Liver (tissue), 9 donors: Measurements from ENCODE around the gene CHIC2. TPM values are rescaled to one million over a fixed set of nuclear protein-coding genes. Genes with fewer than 3 reads are reported as not detected.

ENCODE experiments used
- DNase-seq: peaks from one replicate; pipeline ENCODE4 v3.0.0-alpha.2; 2017; ENCODE audit warnings: low spot score
- H3K27ac ChIP-seq, 2 donors: one replicate each; pipeline ENCODE4 v1.7.0; 2013; ENCODE audit warnings: inconsistent platforms in 2 of 2, low read length in 2 of 2, control low read depth in 1 of 2, low read depth in 1 of 2, mild to moderate bottlenecking in 1 of 2
- H3K27me3 ChIP-seq, 4 donors: one replicate each; pipeline versions ENCODE4 v1.6.1 to v1.7.0; 2013; ENCODE audit warnings: low read length in 3 of 4, inconsistent platforms in 1 of 4, mild to moderate bottlenecking in 1 of 4, moderate library complexity in 1 of 4; ENCODE audit not compliant: control insufficient read depth in 4 of 4, insufficient read depth in 4 of 4
- H3K36me3 ChIP-seq, 4 donors: one replicate each; pipeline versions ENCODE4 v1.6.1 to v1.7.0; 2013; ENCODE audit warnings: low read length in 3 of 4, mild to moderate bottlenecking in 3 of 4, low read depth in 1 of 4, moderate library complexity in 1 of 4; ENCODE audit not compliant: control insufficient read depth in 4 of 4, insufficient read depth in 3 of 4
- H3K4me1 ChIP-seq, 4 donors: one replicate each; pipeline versions ENCODE4 v1.6.1 to v1.7.0; 2013; ENCODE audit warnings: low read length in 3 of 4, mild to moderate bottlenecking in 3 of 4, moderate library complexity in 1 of 4; ENCODE audit not compliant: control insufficient read depth in 4 of 4, insufficient read depth in 4 of 4
- H3K4me3 ChIP-seq, 3 donors: one replicate each; pipeline versions ENCODE4 v1.6.1 to v1.7.0; 2013; ENCODE audit warnings: low read length in 3 of 3, control low read depth in 1 of 3, low read depth in 1 of 3, mild to moderate bottlenecking in 1 of 3
- H3K9ac ChIP-seq, 2 donors: one replicate each; pipeline ENCODE4 v1.7.0; 2013; ENCODE audit warnings: low read length in 2 of 2, mild to moderate bottlenecking in 2 of 2, moderate library complexity in 2 of 2, control low read depth in 1 of 2, low read depth in 1 of 2
- H3K9me3 ChIP-seq, 4 donors: one replicate each; pipeline versions ENCODE4 v1.6.1 to v1.7.0; 2013; ENCODE audit warnings: low read length in 3 of 4; ENCODE audit not compliant: control insufficient read depth in 4 of 4
- ATF3 ChIP-seq: IDR thresholded peaks from 2 replicates; pipeline ENCODE4 v1.6.1; 2016; ENCODE audit warnings: antibody characterized with exemption
- EGR1 ChIP-seq, 2 donors: IDR thresholded peaks; 2 replicates each; pipeline ENCODE4 v1.6.1; 2016 to 2018; ENCODE audit warnings: antibody characterized with exemption in 2 of 2, low read depth in 2 of 2
- FOXA1 ChIP-seq: IDR thresholded peaks from 2 replicates; pipeline ENCODE4 v1.6.1; 2016; ENCODE audit warnings: antibody characterized with exemption
- FOXA2 ChIP-seq: IDR thresholded peaks from 2 replicates; pipeline ENCODE4 v1.6.1; 2016; ENCODE audit warnings: antibody characterized with exemption
- GABPA ChIP-seq, 2 donors: IDR thresholded peaks in 1 of 2; conservative IDR thresholded peaks in 1 of 2; 2 replicates each; pipeline ENCODE4 v1.6.1; 2016; ENCODE audit warnings: antibody characterized with exemption in 2 of 2, mild to moderate bottlenecking in 1 of 2, moderate library complexity in 1 of 2
- HNF4A ChIP-seq, 2 donors: conservative IDR thresholded peaks; 2 replicates each; pipeline ENCODE4 v1.6.1; 2016; ENCODE audit warnings: antibody characterized with exemption in 2 of 2, mild to moderate bottlenecking in 2 of 2
- HNF4G ChIP-seq: IDR thresholded peaks from 2 replicates; pipeline ENCODE4 v1.6.1; 2016; ENCODE audit warnings: antibody characterized with exemption
- JUND ChIP-seq, 2 donors: IDR thresholded peaks; 2 replicates each; pipeline ENCODE4 v1.6.1; 2016; ENCODE audit warnings: antibody characterized with exemption in 2 of 2
- MAX ChIP-seq: IDR thresholded peaks from 2 replicates; pipeline ENCODE4 v1.6.1; 2016; ENCODE audit warnings: antibody characterized with exemption
- NR2F2 ChIP-seq: IDR thresholded peaks from 2 replicates; pipeline ENCODE4 v1.6.1; 2016; ENCODE audit warnings: antibody characterized with exemption
- RAD21 ChIP-seq, 2 donors: IDR thresholded peaks; 2 replicates each; pipeline ENCODE4 v1.6.1; 2016; ENCODE audit warnings: antibody characterized with exemption in 2 of 2, mild to moderate bottlenecking in 2 of 2
- REST ChIP-seq: IDR thresholded peaks from 2 replicates; pipeline ENCODE4 v1.6.1; 2016; ENCODE audit warnings: antibody characterized with exemption, mild to moderate bottlenecking
- RXRA ChIP-seq, 2 donors: IDR thresholded peaks; 2 replicates each; pipeline ENCODE4 v1.6.1; 2017 to 2018; ENCODE audit warnings: antibody characterized with exemption in 2 of 2, mild to moderate bottlenecking in 1 of 2
- SP1 ChIP-seq: IDR thresholded peaks from 2 replicates; pipeline ENCODE4 v1.6.1; 2018; ENCODE audit warnings: antibody characterized with exemption, mild to moderate bottlenecking
- TAF1 ChIP-seq: conservative IDR thresholded peaks from 2 replicates; pipeline ENCODE4 v1.6.1; 2016; ENCODE audit warnings: antibody characterized with exemption, mild to moderate bottlenecking
- YY1 ChIP-seq: IDR thresholded peaks from 2 replicates; pipeline ENCODE4 v1.6.1; 2016; ENCODE audit warnings: antibody characterized with exemption, mild to moderate bottlenecking
- WGBS: extraction: QIAGEN DNeasy Blood & Tissue Kit; methylation state at CpG from one replicate; pipeline ENCODE4 v1.1.7; 2013; 5-methylcytosine and 5-hydroxymethylcytosine counted together
- polyA plus RNA-seq, 2 donors: library from polyadenylated mRNA; stranded (reverse) in 1 of 2; unstranded in 1 of 2; fragments of 200-250 nt in 1 of 2; fragments of >200 nt in 1 of 2; fragmentation: Nextera tagmentation in 1 of 2; extraction: Ambion mirVana in 1 of 2; gene quantifications; one replicate each; pipeline versions ENCODE4 v1.2.1 to v1.2.3, GENCODE V29; 2013 to 2015
- total RNA-seq, 2 donors: library from RNA; depleted of rRNA; stranded (reverse); fragments of >200 nt; gene quantifications; one replicate each; pipeline ENCODE4 v1.2.3, GENCODE V29; 2014
- donor health status: healthy.
- donor health status: healthy.
- donor health status: healthy.
- donor health status: healthy.
- donor health status: healthy.

Gene CHIC2
- total and polyA plus RNA-seq, 4 donors = 9.3 to 26.2 (median 18.4) TPM

GRCh38 chr4:54063737-54064316 is 578 bp downstream of the CHIC2 start:
- Histone ChIP-seq H3K9me3 (no peaks in the 10 kb centered on the region), H3K27ac (peak overlapping the region; percentile 97 to 100), H3K9ac (peak overlapping the region; percentile 95 to 98), H3K27me3 (no peaks in the 10 kb centered on the region), H3K36me3 (peaks cover 0 to 2% (median 0%) of the 10 kb centered on the region in 4 donors), H3K4me1 (peaks cover 6 to 30% (median 24%) of the 10 kb centered on the region in 4 donors), H3K4me3 (peak overlapping the region; percentile 88 to 91 (median 91))
- TF ChIP-seq GABPA (IDR thresholded peaks at IDR 0.05 in 1 of 2, conservative IDR thresholded peaks at IDR 0.05 in 1 of 2) (no peak), SP1 (no peak), JUND (IDR thresholded peaks at IDR 0.05) (no peak), REST (no peak), RAD21 (IDR thresholded peaks at IDR 0.05) (no peak), YY1 (no peak), RXRA (IDR thresholded peaks at IDR 0.05) (no peak), TAF1 (no peak), ATF3 (no peak), MAX (no peak), FOXA2 (no peak), NR2F2 (no peak), FOXA1 (no peak), HNF4G (no peak), HNF4A (conservative IDR thresholded peaks at IDR 0.05) (no peak), EGR1 (IDR thresholded peaks at IDR 0.05; ENCODE audit: low read depth in 2 of 2) (no peak)
- DNase-seq = peak; percentile 68
- WGBS = 0% methylated on average over 38 of the region's 38 CpGs

- H3K4me3 ChIP-seq = peak overlapping the region; percentile 88 to 91 (median 91)
- peaks cover 0 to 2% (median 0%) of the 10 kb centered on the region in 4 donors for H3K36me3 ChIP-seq
- peak; percentile 46 to 71 for TF ChIP-seq GABPA (IDR thresholded peaks at IDR 0.05 in 1 of 2, conservative IDR thresholded peaks at IDR 0.05 in 1 of 2)
- TF ChIP-seq SP1 = no peak
- no peaks in the 10 kb centered on the region for H3K9me3 ChIP-seq
- DNase-seq = no peak
- WGBS = under 1% methylated on average over 4 of the region's 4 CpGs
- H3K4me1 ChIP-seq = peaks cover 6 to 33% (median 25%) of the 10 kb centered on the region in 4 donors
- peak overlapping the region; percentile 95 to 98 for H3K9ac ChIP-seq
- H3K27me3 ChIP-seq = no peaks in the 10 kb centered on the region
- peak overlapping the region; percentile 97 to 100 for H3K27ac ChIP-seq
These were observed 1.2 kb downstream of the CHIC2 start for GRCh38 chr4:54063229-54063628.
